B cell (primary cell): ENCODE measurements around the gene ACO2.

Experiments used
- CTCF ChIP-seq: fragments of 200-600 bp; IDR thresholded peaks from one replicate; pipeline ENCODE4 v1.8.0; 2022; ENCODE audit warnings: antibody characterized with exemption, mild to moderate bottlenecking
- EZH2 ChIP-seq: IDR thresholded peaks from 2 replicates; pipeline ENCODE4 v1.6.1; 2012; ENCODE audit warnings: borderline replicate concordance, low read depth, mild to moderate bottlenecking, moderate library complexity, low read length; ENCODE audit not compliant: insufficient read depth, poor library complexity, severe bottlenecking

GRCh38 chr22:41548830-41549211 is 79.9 kb downstream of the ACO2 start:
- TF ChIP-seq CTCF (no peak), EZH2 (no peak)
